Measurements from ENCODE around the gene JAZF1.

JAZF1 gene

DNA sequence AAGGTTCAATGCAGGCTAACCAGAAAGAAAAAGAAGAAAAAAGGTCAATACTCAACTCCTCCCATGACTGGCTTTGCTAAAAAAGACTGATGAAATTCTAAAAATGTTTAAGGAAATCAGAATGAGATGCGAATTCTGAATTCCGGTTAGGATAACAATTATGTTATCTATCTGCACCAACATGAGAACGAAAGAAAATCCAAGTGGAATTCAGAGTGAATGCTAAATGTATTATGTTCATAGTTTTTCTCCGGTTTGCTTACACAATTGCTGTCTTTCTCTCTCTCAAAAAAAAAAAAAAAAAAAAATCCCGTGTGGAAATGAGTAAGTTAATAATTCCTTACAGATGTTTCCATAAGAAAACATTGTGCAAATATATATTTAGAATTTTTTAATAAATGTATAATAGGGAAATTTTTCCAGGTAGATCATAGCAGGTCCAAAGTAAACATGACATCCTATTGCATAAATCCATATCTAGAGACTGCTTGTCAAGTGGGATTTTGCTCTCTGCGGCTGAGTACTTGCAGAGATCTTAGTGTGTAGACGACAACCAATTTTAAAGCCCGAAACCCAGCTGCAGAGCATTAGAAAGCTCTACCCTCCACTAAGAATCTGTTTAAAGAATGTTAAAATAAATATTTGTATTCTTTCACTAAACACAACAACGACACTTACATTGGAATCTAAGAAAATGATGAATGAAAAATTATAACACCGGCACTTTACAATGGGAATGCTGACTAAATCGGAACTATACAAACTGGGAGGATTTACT, 104.0 kb downstream of the JAZF1 start:
- TF ChIP-seq, protein P1, sequence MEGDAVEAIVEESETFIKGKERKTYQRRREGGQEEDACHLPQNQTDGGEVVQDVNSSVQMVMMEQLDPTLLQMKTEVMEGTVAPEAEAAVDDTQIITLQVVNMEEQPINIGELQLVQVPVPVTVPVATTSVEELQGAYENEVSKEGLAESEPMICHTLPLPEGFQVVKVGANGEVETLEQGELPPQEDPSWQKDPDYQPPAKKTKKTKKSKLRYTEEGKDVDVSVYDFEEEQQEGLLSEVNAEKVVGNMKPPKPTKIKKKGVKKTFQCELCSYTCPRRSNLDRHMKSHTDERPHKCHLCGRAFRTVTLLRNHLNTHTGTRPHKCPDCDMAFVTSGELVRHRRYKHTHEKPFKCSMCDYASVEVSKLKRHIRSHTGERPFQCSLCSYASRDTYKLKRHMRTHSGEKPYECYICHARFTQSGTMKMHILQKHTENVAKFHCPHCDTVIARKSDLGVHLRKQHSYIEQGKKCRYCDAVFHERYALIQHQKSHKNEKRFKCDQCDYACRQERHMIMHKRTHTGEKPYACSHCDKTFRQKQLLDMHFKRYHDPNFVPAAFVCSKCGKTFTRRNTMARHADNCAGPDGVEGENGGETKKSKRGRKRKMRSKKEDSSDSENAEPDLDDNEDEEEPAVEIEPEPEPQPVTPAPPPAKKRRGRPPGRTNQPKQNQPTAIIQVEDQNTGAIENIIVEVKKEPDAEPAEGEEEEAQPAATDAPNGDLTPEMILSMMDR (IDR thresholded peaks at IDR 0.05; ENCODE audit: low read length), result no peak
- no peak for TF ChIP-seq EZH2 (IDR thresholded peaks at IDR 0.05; ENCODE audit: borderline replicate concordance, low read length)
- Histone ChIP-seq H3K4me2 (ENCODE audit: low read length) (no peak overlapping the region), H3K9ac (ENCODE audit: low read length) (no peak overlapping the region), H3K79me2 (ENCODE audit: insufficient read depth, low read length) (no peaks in the 10 kb centered on the region), H4K20me1 (ENCODE audit: insufficient read depth, low read length) (no peaks in the 10 kb centered on the region; the same call in 1 of the 2 replicates), H3K27me3 (ENCODE audit: insufficient read depth, low read length) (no peaks in the 10 kb centered on the region), H3K9me2 (ENCODE audit: low read depth, low read length) (no peaks in the 10 kb centered on the region), H3K4me3 (ENCODE audit: low read depth, low read length, poor library complexity, severe bottlenecking) (no peak overlapping the region), H3K27ac (ENCODE audit: low read depth, low read length, poor library complexity, severe bottlenecking) (no peak overlapping the region), H3K4me1 (ENCODE audit: insufficient read depth, low read length, severe bottlenecking) (no peaks in the 10 kb centered on the region), H3K36me3 (ENCODE audit: insufficient read depth, low read length) (no peaks in the 10 kb centered on the region), H3K9me3 (ENCODE audit: low read length) (no peaks in the 10 kb centered on the region), H3F3A (ENCODE audit: insufficient read depth, low read length) (no peaks in the 10 kb centered on the region), H2AFZ (ENCODE audit: low read length) (no peak overlapping the region)

DNA sequence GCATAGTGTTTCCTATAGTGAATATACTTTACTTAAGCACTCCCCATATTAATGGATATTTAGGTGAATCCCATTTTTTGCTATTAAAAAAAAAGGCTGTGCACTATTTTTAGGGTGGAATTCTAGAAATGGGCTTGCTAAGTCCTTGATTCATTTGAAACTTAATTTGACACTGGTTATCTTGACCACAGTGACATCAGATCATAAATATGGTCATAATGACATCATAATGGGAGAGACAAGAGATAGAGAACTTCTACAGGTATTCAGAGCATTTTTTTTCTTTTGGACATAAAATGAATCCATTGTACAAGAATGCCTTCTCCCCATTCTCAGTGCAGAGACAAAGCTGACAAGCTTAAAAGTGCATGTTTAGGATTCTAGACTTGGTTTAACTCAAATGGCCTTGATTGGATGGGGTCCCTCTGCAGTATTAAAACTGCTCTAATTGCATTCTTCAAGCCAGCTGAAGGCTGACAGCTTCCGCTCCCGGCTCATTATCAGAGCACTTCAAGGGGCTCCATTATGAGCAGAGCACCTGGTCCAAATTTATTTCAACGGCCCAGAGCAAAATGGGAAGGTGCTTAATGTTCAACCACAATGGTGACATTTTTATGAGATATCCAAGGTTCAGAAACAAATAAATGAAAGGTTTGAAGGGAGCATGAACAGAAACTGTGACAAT, 104.8 kb downstream of the JAZF1 start:
- H3K9me2 ChIP-seq (ENCODE audit: low read depth, low read length), result no peaks in the 10 kb centered on the region
- H3K9ac ChIP-seq (ENCODE audit: low read length), result no peak overlapping the region
- H3K27ac ChIP-seq (ENCODE audit: low read depth, low read length, poor library complexity, severe bottlenecking), result no peak overlapping the region
- no peak overlapping the region for H3K4me3 ChIP-seq (ENCODE audit: low read depth, low read length, poor library complexity, severe bottlenecking)
- no peaks in the 10 kb centered on the region for H3K36me3 ChIP-seq (ENCODE audit: insufficient read depth, low read length)
- no peaks in the 10 kb centered on the region for H3K4me1 ChIP-seq (ENCODE audit: insufficient read depth, low read length, severe bottlenecking)
- H2AFZ ChIP-seq (ENCODE audit: low read length), result no peak overlapping the region
- no peaks in the 10 kb centered on the region for H3K9me3 ChIP-seq (ENCODE audit: low read length)
- H3K79me2 ChIP-seq (ENCODE audit: insufficient read depth, low read length), result no peaks in the 10 kb centered on the region
- TF ChIP-seq, protein P1 (IDR thresholded peaks at IDR 0.05; ENCODE audit: low read length), result no peak
- no peak for TF ChIP-seq EZH2 (IDR thresholded peaks at IDR 0.05; ENCODE audit: borderline replicate concordance, low read length)
- no peaks in the 10 kb centered on the region for H3F3A ChIP-seq (ENCODE audit: insufficient read depth, low read length)
- peaks cover 3% of the 10 kb centered on the region; the same call in 1 of the 2 replicates for H4K20me1 ChIP-seq (ENCODE audit: insufficient read depth, low read length)
- no peak overlapping the region for H3K4me2 ChIP-seq (ENCODE audit: low read length)
- no peaks in the 10 kb centered on the region for H3K27me3 ChIP-seq (ENCODE audit: insufficient read depth, low read length)

DNA sequence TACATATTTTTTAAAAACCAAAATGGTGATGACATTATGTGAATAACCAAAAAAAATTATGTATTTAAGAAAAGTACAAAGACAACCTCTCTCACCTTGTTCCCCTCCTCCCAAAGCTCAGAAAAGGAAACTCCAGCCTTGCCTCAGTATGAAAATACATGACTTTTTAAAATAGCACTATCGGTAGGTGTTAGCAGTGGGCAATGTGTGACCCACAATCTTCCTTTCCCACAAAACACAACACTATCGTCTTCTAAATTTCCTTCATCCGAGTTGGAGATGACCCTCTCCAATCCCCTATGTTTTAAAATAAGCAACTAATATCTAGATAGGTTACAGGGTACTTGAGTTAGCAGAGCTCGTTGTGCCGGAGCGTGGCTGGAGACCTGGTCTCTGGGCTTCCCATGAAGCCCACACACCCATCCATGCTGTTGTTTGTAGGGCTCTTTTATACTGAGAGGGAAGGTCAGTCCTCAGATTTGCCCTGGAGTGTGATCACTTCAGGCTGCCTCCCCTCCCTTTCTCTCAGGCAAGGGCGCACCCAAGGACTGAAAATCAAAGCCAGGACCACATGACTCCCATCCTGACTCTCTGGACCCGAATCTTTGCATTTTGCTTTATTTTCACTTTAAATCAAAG, 107.6 kb downstream of the JAZF1 start:
- H3K9ac ChIP-seq (ENCODE audit: low read length), result no peak overlapping the region
- H3K4me1 ChIP-seq (ENCODE audit: insufficient read depth, low read length, severe bottlenecking), result no peaks in the 10 kb centered on the region
- H3K36me3 ChIP-seq (ENCODE audit: insufficient read depth, low read length), result no peaks in the 10 kb centered on the region
- H3K4me2 ChIP-seq (ENCODE audit: low read length), result no peak overlapping the region
- H3F3A ChIP-seq (ENCODE audit: insufficient read depth, low read length), result no peaks in the 10 kb centered on the region
- H3K4me3 ChIP-seq (ENCODE audit: low read depth, low read length, poor library complexity, severe bottlenecking), result no peak overlapping the region
- TF ChIP-seq, protein P1 (IDR thresholded peaks at IDR 0.05; ENCODE audit: low read length), result no peak
- TF ChIP-seq EZH2 (IDR thresholded peaks at IDR 0.05; ENCODE audit: borderline replicate concordance, low read length), result no peak
- H4K20me1 ChIP-seq (ENCODE audit: insufficient read depth, low read length), result peaks cover 3% of the 10 kb centered on the region; the same call in 1 of the 2 replicates
- no peaks in the 10 kb centered on the region for H3K79me2 ChIP-seq (ENCODE audit: insufficient read depth, low read length)
- H2AFZ ChIP-seq (ENCODE audit: low read length), result no peak overlapping the region
- no peaks in the 10 kb centered on the region for H3K9me3 ChIP-seq (ENCODE audit: low read length)
- no peaks in the 10 kb centered on the region for H3K9me2 ChIP-seq (ENCODE audit: low read depth, low read length)
- H3K27me3 ChIP-seq (ENCODE audit: insufficient read depth, low read length), result no peaks in the 10 kb centered on the region
- no peak overlapping the region for H3K27ac ChIP-seq (ENCODE audit: low read depth, low read length, poor library complexity, severe bottlenecking)

All from OCI-LY1 (cell line).